ENCODE measurements around the gene GUCD1.
"Not testable (repeated sequence)": the region's sequence is repeated elsewhere in the genome, so short reads cannot be mapped to it uniquely, and the experiment has no call there.

GUCD1 gene

DNA sequence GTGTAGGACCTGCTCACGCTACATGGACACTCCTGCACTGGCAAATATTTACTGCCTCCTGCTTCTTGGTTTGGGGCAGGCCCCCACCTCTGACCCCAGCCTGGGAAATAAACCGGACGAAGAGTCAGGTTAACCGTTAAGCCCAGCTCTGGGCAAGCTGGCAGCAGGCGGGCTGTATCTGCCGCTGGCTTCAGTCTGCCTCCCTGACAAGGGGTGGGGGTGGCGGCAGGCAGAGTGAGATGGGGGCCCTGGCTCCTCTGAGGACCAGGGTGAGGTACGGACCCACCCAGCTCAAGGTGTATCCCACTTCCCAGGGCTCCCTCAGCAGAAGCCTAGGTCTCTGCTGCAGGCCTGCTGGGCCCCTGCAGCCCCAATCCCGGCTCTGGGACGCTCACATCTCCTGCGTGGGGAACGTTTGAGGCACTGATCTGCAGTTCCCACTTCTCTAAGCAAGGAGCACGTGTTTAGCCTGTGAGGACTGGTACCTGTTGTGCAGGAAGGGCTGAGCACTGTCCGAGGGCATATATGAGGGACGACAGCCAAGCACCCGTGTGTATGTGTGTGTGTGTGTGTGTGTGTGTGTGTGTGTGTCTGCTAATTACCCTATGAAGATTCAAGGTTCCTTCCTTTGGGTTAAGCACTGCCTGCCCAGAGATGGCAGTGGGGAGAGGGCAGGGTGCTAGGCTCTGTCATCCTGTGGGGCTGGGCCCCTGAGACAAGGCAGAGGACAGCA, 39.1 kb upstream of the GUCD1 start:
- no peak overlapping the region for H2AFZ ChIP-seq (ENCODE audit: low read depth, low read length, severe bottlenecking)

DNA sequence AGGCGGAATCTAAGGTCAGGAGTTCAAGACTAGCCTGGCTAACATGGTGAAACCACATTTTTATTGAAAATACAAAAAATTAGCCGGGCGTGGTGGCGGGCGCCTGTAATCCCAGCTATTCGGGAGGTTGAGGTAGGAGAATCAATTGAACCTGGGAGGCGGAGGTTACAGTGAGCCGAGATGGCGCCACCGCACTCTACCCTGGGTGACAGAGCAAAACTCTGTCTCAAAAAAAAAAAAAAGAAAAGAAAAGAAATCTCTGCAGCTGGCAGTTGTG, 38.6 kb upstream of the GUCD1 start:
- H3K9ac ChIP-seq (ENCODE audit: low read length); H3K9me3 ChIP-seq (ENCODE audit: insufficient read depth, low read length); H3K9me2 ChIP-seq (replicated peaks; ENCODE audit: insufficient read depth, low read length); H3K36me3 ChIP-seq (ENCODE audit: low read length); H3K27ac ChIP-seq (ENCODE audit: low read depth, low read length); H3F3A ChIP-seq (ENCODE audit: insufficient read depth); H3K27me3 ChIP-seq (ENCODE audit: low read length); H2AFZ ChIP-seq (ENCODE audit: low read depth, low read length, severe bottlenecking); H3K4me2 ChIP-seq (ENCODE audit: low read depth, low read length, poor library complexity, severe bottlenecking); H3K79me2 ChIP-seq (ENCODE audit: insufficient read depth, low read length); H3K4me3 ChIP-seq (ENCODE audit: insufficient read depth, low read length, poor library complexity, severe bottlenecking); H4K20me1 ChIP-seq (ENCODE audit: low read depth, low read length): not testable (repeated sequence)

More for the DNA sequence above, 39.1 kb upstream of the GUCD1 start:
- no peak for TF ChIP-seq EZH2phosphoT487 (conservative IDR thresholded peaks at IDR 0.05; ENCODE audit: low read length)
- TF ChIP-seq, protein P1, sequence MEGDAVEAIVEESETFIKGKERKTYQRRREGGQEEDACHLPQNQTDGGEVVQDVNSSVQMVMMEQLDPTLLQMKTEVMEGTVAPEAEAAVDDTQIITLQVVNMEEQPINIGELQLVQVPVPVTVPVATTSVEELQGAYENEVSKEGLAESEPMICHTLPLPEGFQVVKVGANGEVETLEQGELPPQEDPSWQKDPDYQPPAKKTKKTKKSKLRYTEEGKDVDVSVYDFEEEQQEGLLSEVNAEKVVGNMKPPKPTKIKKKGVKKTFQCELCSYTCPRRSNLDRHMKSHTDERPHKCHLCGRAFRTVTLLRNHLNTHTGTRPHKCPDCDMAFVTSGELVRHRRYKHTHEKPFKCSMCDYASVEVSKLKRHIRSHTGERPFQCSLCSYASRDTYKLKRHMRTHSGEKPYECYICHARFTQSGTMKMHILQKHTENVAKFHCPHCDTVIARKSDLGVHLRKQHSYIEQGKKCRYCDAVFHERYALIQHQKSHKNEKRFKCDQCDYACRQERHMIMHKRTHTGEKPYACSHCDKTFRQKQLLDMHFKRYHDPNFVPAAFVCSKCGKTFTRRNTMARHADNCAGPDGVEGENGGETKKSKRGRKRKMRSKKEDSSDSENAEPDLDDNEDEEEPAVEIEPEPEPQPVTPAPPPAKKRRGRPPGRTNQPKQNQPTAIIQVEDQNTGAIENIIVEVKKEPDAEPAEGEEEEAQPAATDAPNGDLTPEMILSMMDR (IDR thresholded peaks at IDR 0.05; ENCODE audit: insufficient read depth, low read length, poor library complexity, severe bottlenecking): no peak
- Histone ChIP-seq H3K9me3 (ENCODE audit: insufficient read depth, low read length) (no peaks in the 10 kb centered on the region), H3K79me2 (ENCODE audit: insufficient read depth, low read length) (no peaks in the 10 kb centered on the region), H3K9me2 (replicated peaks; ENCODE audit: insufficient read depth, low read length) (no peaks in the 10 kb centered on the region), H4K20me1 (ENCODE audit: low read depth, low read length) (no peaks in the 10 kb centered on the region), H3K4me3 (ENCODE audit: insufficient read depth, low read length, poor library complexity, severe bottlenecking) (no peak overlapping the region), H3K27ac (ENCODE audit: low read depth, low read length) (no peak overlapping the region), H3K36me3 (ENCODE audit: low read length) (no peaks in the 10 kb centered on the region), H3K27me3 (ENCODE audit: low read length) (no peaks in the 10 kb centered on the region), H3K9ac (ENCODE audit: low read length) (no peak overlapping the region), H3F3A (ENCODE audit: insufficient read depth) (no peaks in the 10 kb centered on the region), H3K4me2 (ENCODE audit: low read depth, low read length, poor library complexity, severe bottlenecking) (no peak overlapping the region)

DNA sequence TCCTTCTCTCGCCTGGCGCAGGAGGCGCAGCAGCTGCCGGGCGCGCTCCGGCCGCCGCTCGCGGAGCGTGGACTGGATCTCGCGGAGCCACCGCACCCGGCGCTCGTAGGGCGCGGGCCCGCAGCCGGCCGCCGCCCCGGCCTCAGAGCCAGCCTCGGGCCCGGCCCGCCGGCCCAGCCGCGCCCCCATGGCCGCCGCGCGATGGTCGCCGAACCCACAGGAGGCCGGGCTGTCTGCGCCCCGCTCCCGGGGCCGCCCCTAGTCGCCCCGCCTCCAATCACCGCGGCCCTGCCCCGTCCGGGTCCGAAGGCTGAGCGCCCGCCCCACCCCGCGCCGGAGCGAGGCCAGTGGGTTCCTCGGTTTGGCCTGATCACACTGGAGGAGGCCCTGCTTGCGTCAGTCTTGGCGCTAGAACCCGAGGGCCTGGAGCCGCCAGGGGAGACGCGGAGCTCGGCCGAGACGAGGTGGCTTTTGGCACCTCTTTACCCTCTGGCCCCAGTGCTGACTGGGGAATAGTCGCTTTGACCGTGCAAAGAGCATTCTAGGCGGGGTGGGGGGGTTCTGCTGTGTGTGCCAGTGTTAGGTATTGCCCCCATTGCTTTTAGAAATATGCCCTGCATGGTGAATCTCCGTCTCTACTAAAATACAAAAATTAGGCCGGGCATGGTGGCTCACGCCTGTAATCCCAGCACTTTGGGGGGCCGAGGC, 38.1 kb upstream of the GUCD1 start, which contains the start of gene LRRC75B:
TSS of gene LRRC75B (minus strand) at position 223 of the 708 bp plus-strand sequence. CDS start at position 189, 34 bp downstream.
- H4K20me1 ChIP-seq (ENCODE audit: low read depth, low read length): no peaks in the 10 kb centered on the region
- H3K4me2 ChIP-seq (ENCODE audit: low read depth, low read length, poor library complexity, severe bottlenecking): peak within 1 kb of the TSS; percentile 51
- no peaks in the 10 kb centered on the region for H3K9me2 ChIP-seq (replicated peaks; ENCODE audit: insufficient read depth, low read length)
- H3K79me2 ChIP-seq (ENCODE audit: insufficient read depth, low read length): no peaks in the 10 kb centered on the region
- H3K4me3 ChIP-seq (ENCODE audit: insufficient read depth, low read length, poor library complexity, severe bottlenecking): peak within 1 kb of the TSS; percentile 37
- no peak within 1 kb of the TSS for H3K27ac ChIP-seq (ENCODE audit: low read depth, low read length)
- no peaks in the 10 kb centered on the region for H3K9me3 ChIP-seq (ENCODE audit: insufficient read depth, low read length)
- no peaks in the 10 kb centered on the region for H3K36me3 ChIP-seq (ENCODE audit: low read length)
- no peak within 1 kb of the TSS for H3K9ac ChIP-seq (ENCODE audit: low read length)
- H3F3A ChIP-seq (ENCODE audit: insufficient read depth): no peaks in the 10 kb centered on the region
- no peaks in the 10 kb centered on the region for H3K27me3 ChIP-seq (ENCODE audit: low read length)
- H2AFZ ChIP-seq (ENCODE audit: low read depth, low read length, severe bottlenecking): no peak within 1 kb of the TSS
- TF ChIP-seq, protein P1 (IDR thresholded peaks at IDR 0.05; ENCODE audit: insufficient read depth, low read length, poor library complexity, severe bottlenecking): no peak
- no peak for TF ChIP-seq EZH2phosphoT487 (conservative IDR thresholded peaks at IDR 0.05; ENCODE audit: low read length)

Data from SU-DHL-6 (cell line).